H9 (cell line): ENCODE data around the gene CMTM8. TPM values are rescaled to one million over a fixed set of nuclear protein-coding genes. Genes with fewer than 3 reads are reported as not detected.

Experiments used
- DNase-seq: peaks from one replicate; pipeline ENCODE4 v3.0.0-alpha.2; 2017
- H2AFZ ChIP-seq: one replicate; pipeline ENCODE4 v1.6.1; 2013; ENCODE audit warnings: mild to moderate bottlenecking, low read length, control low read depth, moderate library complexity
- H2AK5ac ChIP-seq: 2 replicates; pipeline ENCODE4 v1.6.1; 2013; ENCODE audit warnings: low read length, control low read depth, mixed read lengths; ENCODE audit not compliant: insufficient read length
- H2BK120ac ChIP-seq: one replicate; pipeline ENCODE4 v1.6.1; 2013; ENCODE audit warnings: low read depth, mild to moderate bottlenecking, low read length, control low read depth, inconsistent platforms; ENCODE audit not compliant: poor library complexity, severe bottlenecking
- H2BK12ac ChIP-seq: 2 replicates; pipeline ENCODE4 v1.6.1; 2013; ENCODE audit warnings: low read length, control low read depth, mixed read lengths, low read depth; ENCODE audit not compliant: insufficient read length
- H2BK15ac ChIP-seq: 2 replicates; pipeline ENCODE4 v1.6.1; 2013; ENCODE audit warnings: low read depth, low read length, control low read depth
- H2BK20ac ChIP-seq: one replicate; pipeline ENCODE4 v1.6.1; 2013; ENCODE audit warnings: low read depth, mild to moderate bottlenecking, low read length, control low read depth, inconsistent platforms; ENCODE audit not compliant: poor library complexity, severe bottlenecking
- H2BK5ac ChIP-seq: 2 replicates; pipeline ENCODE4 v1.6.1; 2013; ENCODE audit warnings: low read length, control low read depth, mixed read lengths; ENCODE audit not compliant: insufficient read length
- H3K14ac ChIP-seq: 2 replicates; pipeline ENCODE4 v1.6.1; 2013; ENCODE audit warnings: low read length, control low read depth; ENCODE audit not compliant: insufficient read depth
- H3K18ac ChIP-seq: 2 replicates; pipeline ENCODE4 v1.6.1; 2013; ENCODE audit warnings: low read depth, mild to moderate bottlenecking, mixed read lengths, low read length, control low read depth; ENCODE audit not compliant: insufficient read length
- H3K23ac ChIP-seq: 2 replicates; pipeline ENCODE4 v1.6.1; 2013; ENCODE audit warnings: low read length, control low read depth, mixed read lengths, low read depth; ENCODE audit not compliant: insufficient read length
- H3K23me2 ChIP-seq: 2 replicates; pipeline ENCODE4 v1.6.1; 2013; ENCODE audit warnings: low read depth, mild to moderate bottlenecking, mixed read lengths, low read length, control low read depth; ENCODE audit not compliant: insufficient read length, poor library complexity, severe bottlenecking
- H3K27ac ChIP-seq: 2 replicates; pipeline ENCODE4 v1.5.1; 2013; ENCODE audit warnings: low read length, control low read depth, mixed read lengths, low read depth; ENCODE audit not compliant: insufficient read length
- H3K27me3 ChIP-seq: 2 replicates; pipeline ENCODE4 v1.6.1; 2013; ENCODE audit warnings: low read length, control low read depth, inconsistent platforms; ENCODE audit not compliant: insufficient read depth
- H3K4ac ChIP-seq: 2 replicates; pipeline ENCODE4 v1.6.1; 2013; ENCODE audit warnings: low read depth, mild to moderate bottlenecking, control low read depth, inconsistent platforms, low read length, moderate library complexity
- H3K4me1 ChIP-seq: 2 replicates; pipeline ENCODE4 v1.6.1; 2013; ENCODE audit warnings: low read length, control low read depth, inconsistent platforms; ENCODE audit not compliant: insufficient read depth
- H3K4me2 ChIP-seq: 2 replicates; pipeline ENCODE4 v1.6.1; 2013; ENCODE audit warnings: low read length, control low read depth, mixed read lengths; ENCODE audit not compliant: insufficient read length, insufficient read depth
- H3K56ac ChIP-seq: 2 replicates; pipeline ENCODE4 v1.6.1; 2013; ENCODE audit warnings: low read depth, mild to moderate bottlenecking, mixed read lengths, low read length, control low read depth; ENCODE audit not compliant: insufficient read length
- H3K79me1 ChIP-seq: 2 replicates; pipeline ENCODE4 v1.6.1; 2013; ENCODE audit warnings: low read depth, mild to moderate bottlenecking, moderate library complexity, low read length, control low read depth, inconsistent platforms; ENCODE audit not compliant: insufficient read depth, poor library complexity, severe bottlenecking
- H3K79me2 ChIP-seq: 2 replicates; pipeline ENCODE4 v1.6.1; 2013; ENCODE audit warnings: low read length, control low read depth, inconsistent platforms; ENCODE audit not compliant: insufficient read depth
- H3K9ac ChIP-seq: 2 replicates; pipeline ENCODE4 v1.6.1; 2013; ENCODE audit warnings: low read length, control low read depth, mixed read lengths; ENCODE audit not compliant: insufficient read length; ENCODE audit errors: extremely low read depth
- H3K9me3 ChIP-seq: one replicate; pipeline ENCODE4 v1.6.1; 2013; ENCODE audit warnings: low read depth, low read length, inconsistent platforms; ENCODE audit not compliant: control insufficient read depth
- H3T11ph ChIP-seq: one replicate; pipeline ENCODE4 v1.6.1; 2013; ENCODE audit warnings: mild to moderate bottlenecking, low read length, control low read depth, inconsistent platforms
- H4K20me1 ChIP-seq: one replicate; pipeline ENCODE4 v1.6.1; 2013; ENCODE audit not compliant: control insufficient read depth, insufficient read length, insufficient read depth
- H4K5ac ChIP-seq: 2 replicates; pipeline ENCODE4 v1.6.1; 2013; ENCODE audit warnings: low read depth, mild to moderate bottlenecking, mixed read lengths, low read length, control low read depth; ENCODE audit not compliant: insufficient read length
- H4K8ac ChIP-seq: replicated peaks from 2 replicates; pipeline ENCODE4 v1.6.1; 2013; ENCODE audit warnings: low read length, control low read depth, mixed read lengths, low read depth; ENCODE audit not compliant: insufficient read length
- H4K91ac ChIP-seq: 2 replicates; pipeline ENCODE4 v1.6.1; 2013; ENCODE audit warnings: low read depth, mild to moderate bottlenecking, moderate library complexity, mixed read lengths, low read length, control low read depth; ENCODE audit not compliant: insufficient read length
- H3K27ac Mint-ChIP-seq, 3 experiments: 2 replicates in 2 of 3; 3 replicates in 1 of 3; pipeline ENCODE4 v1.8.0; 2020 to 2021; ENCODE audit warnings: mixed read lengths in 3 of 3, mild to moderate bottlenecking in 1 of 3, moderate library complexity in 1 of 3
- H3K27me3 Mint-ChIP-seq: 2 replicates; pipeline ENCODE4 v1.8.0; 2021; ENCODE audit warnings: low read depth, mild to moderate bottlenecking, moderate library complexity, mixed read lengths
- H3K36me3 Mint-ChIP-seq, 3 experiments: 2 replicates in 2 of 3; 3 replicates in 1 of 3; pipeline ENCODE4 v1.8.0; 2020 to 2021; ENCODE audit warnings: low read depth in 3 of 3, mixed read lengths in 3 of 3; ENCODE audit not compliant: insufficient read depth in 1 of 3
- H3K4me1 Mint-ChIP-seq, 2 experiments: 2 replicates each; pipeline ENCODE4 v1.8.0; 2020; ENCODE audit warnings: mixed read lengths in 2 of 2
- H3K4me3 Mint-ChIP-seq, 2 experiments: 2 replicates in 1 of 2; 3 replicates in 1 of 2; pipeline ENCODE4 v1.8.0; 2020 to 2021; ENCODE audit warnings: mild to moderate bottlenecking in 2 of 2, mixed read lengths in 2 of 2, moderate library complexity in 1 of 2
- H3K9me3 Mint-ChIP-seq, 2 experiments: 2 replicates in 1 of 2; 3 replicates in 1 of 2; pipeline ENCODE4 v1.8.0; 2020; ENCODE audit warnings: mild to moderate bottlenecking in 2 of 2, mixed read lengths in 2 of 2, moderate library complexity in 1 of 2
- WGBS: extraction: QIAGEN DNeasy Blood & Tissue Kit; methylation state at CpG from one replicate; pipeline ENCODE4 v1.1.7; 2013; ENCODE audit warnings: missing lambda C conversion rate, low lambda C conversion rate, mixed read lengths; ENCODE audit not compliant: insufficient read length; ENCODE audit errors: extremely low coverage; 5-methylcytosine and 5-hydroxymethylcytosine counted together
- total RNA-seq: library from RNA; stranded (reverse); gene quantifications from 2 replicates; pipeline ENCODE4 v1.2.1, GENCODE V29; 2021
- TF ChIP-seq, protein P1 (sequence below): fragments of 200-600 bp; sonication (generic); conservative IDR thresholded peaks from 3 replicates; pipeline ENCODE4 v1.8.0; 2021; ENCODE audit warnings: antibody characterized with exemption, mild to moderate bottlenecking

The CMTM8 gene
- total RNA-seq, 1 experiment from 2014 or later, result 4.0 TPM

DNA sequence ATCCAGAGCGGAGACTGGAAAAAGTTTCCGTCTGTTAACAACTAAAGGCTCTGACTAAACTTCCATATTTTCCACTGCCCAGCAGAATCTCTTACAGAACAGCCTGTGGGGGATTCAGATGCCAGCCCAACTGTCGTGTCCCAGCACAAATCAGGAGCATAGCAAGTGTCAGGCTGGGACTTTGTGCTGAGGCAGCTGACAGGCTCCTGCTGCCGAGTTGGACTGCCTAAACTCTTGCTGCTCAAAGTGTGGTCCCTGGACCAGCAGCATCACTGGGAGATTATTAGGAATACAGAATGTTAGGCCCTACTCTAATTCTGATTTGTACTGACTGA, 122.0 kb downstream of the CMTM8 start:
- Histone ChIP-seq H3K18ac (no peak overlapping the region), H4K8ac (no peak overlapping the region), H3K56ac (no peak overlapping the region), H4K91ac (no peak overlapping the region), H2AK5ac (no peak overlapping the region), H3K79me1 (no peaks in the 10 kb centered on the region), H3K27me3 (no peaks in the 10 kb centered on the region), H2AFZ (no peak overlapping the region), H4K5ac (no peak overlapping the region), H3K23me2 (no peaks in the 10 kb centered on the region), H2BK120ac (no peak overlapping the region), H2BK5ac (no peak overlapping the region), H3K14ac (no peak overlapping the region), H3K27ac (no peak overlapping the region), H3K4me1 (no peaks in the 10 kb centered on the region; the same call in 1 of the 2 replicates), H4K20me1 (no peaks in the 10 kb centered on the region), H3K79me2 (no peaks in the 10 kb centered on the region), H3K23ac (no peak overlapping the region), H3K9ac (no peak overlapping the region), H3K9me3 (no peaks in the 10 kb centered on the region), H2BK15ac (no peak overlapping the region), H3K4ac (no peak overlapping the region), H2BK12ac (no peak overlapping the region), H2BK20ac (no peak overlapping the region), H3T11ph (no peak overlapping the region), H3K4me2 (no peak overlapping the region)
- H3K4me3 Mint-ChIP-seq, result no peak overlapping the region
- H3K27me3 Mint-ChIP-seq, result no peaks in the 10 kb centered on the region
- no peaks in the 10 kb centered on the region for H3K9me3 Mint-ChIP-seq
- peaks cover 17 to 20% of the 10 kb centered on the region in 2 experiments for H3K4me1 Mint-ChIP-seq
- TF ChIP-seq, protein P1, sequence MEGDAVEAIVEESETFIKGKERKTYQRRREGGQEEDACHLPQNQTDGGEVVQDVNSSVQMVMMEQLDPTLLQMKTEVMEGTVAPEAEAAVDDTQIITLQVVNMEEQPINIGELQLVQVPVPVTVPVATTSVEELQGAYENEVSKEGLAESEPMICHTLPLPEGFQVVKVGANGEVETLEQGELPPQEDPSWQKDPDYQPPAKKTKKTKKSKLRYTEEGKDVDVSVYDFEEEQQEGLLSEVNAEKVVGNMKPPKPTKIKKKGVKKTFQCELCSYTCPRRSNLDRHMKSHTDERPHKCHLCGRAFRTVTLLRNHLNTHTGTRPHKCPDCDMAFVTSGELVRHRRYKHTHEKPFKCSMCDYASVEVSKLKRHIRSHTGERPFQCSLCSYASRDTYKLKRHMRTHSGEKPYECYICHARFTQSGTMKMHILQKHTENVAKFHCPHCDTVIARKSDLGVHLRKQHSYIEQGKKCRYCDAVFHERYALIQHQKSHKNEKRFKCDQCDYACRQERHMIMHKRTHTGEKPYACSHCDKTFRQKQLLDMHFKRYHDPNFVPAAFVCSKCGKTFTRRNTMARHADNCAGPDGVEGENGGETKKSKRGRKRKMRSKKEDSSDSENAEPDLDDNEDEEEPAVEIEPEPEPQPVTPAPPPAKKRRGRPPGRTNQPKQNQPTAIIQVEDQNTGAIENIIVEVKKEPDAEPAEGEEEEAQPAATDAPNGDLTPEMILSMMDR, result no peak
- H3K27ac Mint-ChIP-seq, result peak overlapping the region in 2 of 3 experiments; percentile 65 to 86; a peak in 1 of 7 replicates
- peaks cover 0 to 9% (median 3%) of the 10 kb centered on the region in 3 experiments; a peak in 3 of 7 replicates for H3K36me3 Mint-ChIP-seq
- no peak for DNase-seq
- WGBS, result no CpG with 5 or more reads among the region's 4 CpGs
